IMR-90 (cell line): Measurements from ENCODE around the gene IGF2R. TPM values are rescaled to one million over a fixed set of nuclear protein-coding genes. Genes with fewer than 3 reads are reported as not detected.

Experiments
- ATAC-seq: fragments of 200-7000 bp; cut with Tn5 transposase; 2 replicates; pipeline ENCODE4 v1.9.1; 2020; ENCODE audit warnings: low read depth, mild to moderate bottlenecking, moderate library complexity
- BruUV-seq: library from RNA; stranded (reverse); fragments of 400-500 nt; replicated peaks from 2 replicates; lab custom pipeline; 2021; lab: Mats Ljungman, UMichigan
- CTCF ChIA-PET: fragments of 300-600 bp; formaldehyde crosslinking; extraction: SDS; loops from one replicate; lab custom pipeline; 2021; ENCODE audit warnings: antibody characterized with exemption; lab: Yijun Ruan, JAX
- POLR2A ChIA-PET: fragments of 300-600 bp; sonication (Branson Sonifier 250); formaldehyde crosslinking; loops from one replicate; lab custom pipeline; 2022; ENCODE audit warnings: antibody characterized with exemption; ENCODE audit not compliant: unreplicated experiment; lab: Charles Lee
- DNase-seq: peaks from one replicate; pipeline ENCODE4 v3.0.0; 2013
- H2AFZ ChIP-seq: replicated peaks from 2 replicates; pipeline ENCODE3; 2013; ENCODE audit warnings: low read length, mild to moderate bottlenecking; ENCODE audit not compliant: poor library complexity
- H2AK5ac ChIP-seq: 2 replicates; pipeline ENCODE4 v1.6.1; 2013; ENCODE audit warnings: low read depth, low read length, inconsistent platforms
- H2AK9ac ChIP-seq: replicated peaks from 2 replicates; pipeline ENCODE3; 2013; ENCODE audit warnings: mild to moderate bottlenecking, low read depth, low read length, moderate library complexity; ENCODE audit not compliant: poor library complexity
- H2BK120ac ChIP-seq: 2 replicates; pipeline ENCODE4 v1.6.1; 2013; ENCODE audit warnings: low read depth, low read length, inconsistent platforms
- H2BK15ac ChIP-seq: 3 replicates; pipeline ENCODE4 v1.6.1; 2013; ENCODE audit warnings: low read depth, low read length, inconsistent platforms
- H2BK20ac ChIP-seq: 2 replicates; pipeline ENCODE4 v1.6.1; 2013; ENCODE audit warnings: low read depth, mild to moderate bottlenecking, inconsistent platforms, low read length, moderate library complexity
- H2BK5ac ChIP-seq: 2 replicates; pipeline ENCODE4 v1.6.1; 2013; ENCODE audit warnings: mild to moderate bottlenecking, low read depth, low read length, inconsistent platforms; ENCODE audit not compliant: poor library complexity, severe bottlenecking
- H3K14ac ChIP-seq: replicated peaks from 2 replicates; pipeline ENCODE4 v1.6.1; 2013; ENCODE audit warnings: low read depth, low read length, inconsistent platforms
- H3K18ac ChIP-seq: 2 replicates; pipeline ENCODE4 v1.6.1; 2013; ENCODE audit warnings: low read depth, low read length, control low read depth
- H3K23ac ChIP-seq: 2 replicates; pipeline ENCODE4 v1.6.1; 2013; ENCODE audit warnings: low read depth, low read length, inconsistent platforms
- H3K27ac ChIP-seq: 2 replicates; pipeline ENCODE4 v1.5.1; 2013; ENCODE audit warnings: mild to moderate bottlenecking, control low read depth, low read length; ENCODE audit not compliant: insufficient read depth
- H3K27me3 ChIP-seq: 2 replicates; pipeline ENCODE4 v1.6.1; 2013; ENCODE audit warnings: low read length; ENCODE audit not compliant: control insufficient read depth, insufficient read depth
- H3K36me3 ChIP-seq: 2 replicates; pipeline ENCODE4 v1.6.1; 2013; ENCODE audit warnings: low read length, mixed read lengths; ENCODE audit not compliant: control insufficient read depth, insufficient read depth
- H3K4ac ChIP-seq: 2 replicates; pipeline ENCODE4 v1.6.1; 2013; ENCODE audit warnings: low read depth, low read length, inconsistent platforms
- H3K4me1 ChIP-seq: 2 replicates; pipeline ENCODE4 v1.6.1; 2013; ENCODE audit warnings: low read length, mixed read lengths; ENCODE audit not compliant: control insufficient read depth, insufficient read depth
- H3K4me2 ChIP-seq: 2 replicates; pipeline ENCODE4 v1.6.1; 2013; ENCODE audit warnings: low read depth, mild to moderate bottlenecking, control low read depth, low read length, moderate library complexity
- H3K4me3 ChIP-seq: 2 replicates; pipeline ENCODE4 v1.5.1; 2013; ENCODE audit warnings: low read depth, mild to moderate bottlenecking, control low read depth, low read length, moderate library complexity; ENCODE audit not compliant: insufficient read depth
- H3K56ac ChIP-seq: 2 replicates; pipeline ENCODE4 v1.6.1; 2013; ENCODE audit warnings: low read length, inconsistent platforms; ENCODE audit not compliant: insufficient read depth; ENCODE audit errors: extremely low read depth
- H3K79me1 ChIP-seq, 2 experiments: 2 replicates each; pipeline ENCODE4 v1.6.1; 2013; ENCODE audit warnings: low read length in 2 of 2, inconsistent platforms in 1 of 2, low read depth in 1 of 2
- H3K9ac ChIP-seq: 2 replicates; pipeline ENCODE4 v1.6.1; 2013; ENCODE audit warnings: low read depth, low read length, control low read depth
- H3K9me1 ChIP-seq: 2 replicates; pipeline ENCODE4 v1.6.1; 2013; ENCODE audit warnings: low read length, inconsistent platforms; ENCODE audit not compliant: insufficient read depth
- H3K9me3 ChIP-seq: 2 replicates; pipeline ENCODE4 v1.6.1; 2013; ENCODE audit warnings: low read length; ENCODE audit not compliant: control insufficient read depth, insufficient read depth
- H4K20me1 ChIP-seq: 2 replicates; pipeline ENCODE4 v1.6.1; 2013; ENCODE audit warnings: low read length, inconsistent platforms; ENCODE audit not compliant: insufficient read depth
- H4K5ac ChIP-seq: 2 replicates; pipeline ENCODE4 v1.6.1; 2013; ENCODE audit warnings: mild to moderate bottlenecking, low read depth, low read length, control low read depth
- H4K8ac ChIP-seq, 2 experiments: 2 replicates each; pipeline ENCODE4 v1.6.1; 2013; ENCODE audit warnings: low read depth in 2 of 2, low read length in 2 of 2, control low read depth in 1 of 2, inconsistent platforms in 1 of 2
- H4K91ac ChIP-seq: 2 replicates; pipeline ENCODE4 v1.6.1; 2013; ENCODE audit warnings: low read depth, low read length, inconsistent platforms; ENCODE audit not compliant: insufficient read depth
- FOS ChIP-seq: fragments of 150-350 bp; IDR thresholded peaks from 2 replicates; pipeline ENCODE4 v1.6.1; 2016; ENCODE audit warnings: low read depth, low read length
- NFE2L2 ChIP-seq: fragments of 150-350 bp; IDR thresholded peaks from 2 replicates; pipeline ENCODE4 v1.6.1; 2016; ENCODE audit warnings: low read depth, mild to moderate bottlenecking, low read length
- RAD21 ChIP-seq: IDR thresholded peaks from 2 replicates; pipeline ENCODE4 v1.6.1; 2012; ENCODE audit warnings: low read length, improper control_type of control experiment
- RFX5 ChIP-seq: IDR thresholded peaks from 2 replicates; pipeline ENCODE4 v1.8.0; 2012; ENCODE audit warnings: low read depth, mild to moderate bottlenecking, low read length, moderate library complexity
- WGBS, 2 experiments: methylation state at CpG; one replicate each; pipeline versions ENCODE4 v1.1.5 to v1.1.7; 2013; ENCODE audit warnings: missing lambda C conversion rate in 2 of 2; ENCODE audit not compliant: insufficient read length in 1 of 2; ENCODE audit errors: extremely low coverage in 2 of 2; 5-methylcytosine and 5-hydroxymethylcytosine counted together
- dilution Hi-C: fragments of 300-500 bp; cut with HindIII; formaldehyde crosslinking; loops from one replicate; pipeline ENCODE4 v1.14.3; 2018; ENCODE audit warnings: low sequenced_read_pairs; ENCODE audit not compliant: unreplicated experiment
- in situ Hi-C: fragments of 300-500 bp; cut with MboI; formaldehyde crosslinking; loops from 3 replicates; pipeline ENCODE4 v1.14.3; 2019; ENCODE audit warnings: low sequenced_read_pairs, inconsistent platforms, mixed read lengths
- intact Hi-C: fragments of 100-400 bp; cut with micrococcal nuclease; formaldehyde crosslinking; loops from 2 replicates; pipeline ENCODE4 v1.10.0; 2022
- polyA plus RNA-seq, 3 experiments: library from polyadenylated mRNA; depleted of rRNA; stranded (reverse); fragments of >200 nt; gene quantifications; 2 replicates each; pipeline ENCODE4 v1.2.3, GENCODE V29; 2012; ENCODE audit warnings: low replicate concordance in 1 of 3
- total RNA-seq: library from RNA; depleted of rRNA; stranded (reverse); fragments of >200 nt; gene quantifications from 2 replicates; pipeline ENCODE4 v1.2.3, GENCODE V29; 2012

Gene IGF2R
- total and polyA plus RNA-seq, 2 of the 4 experiments (the other 2 are of a cell fraction): 33.2 to 41.4 TPM

DNA sequence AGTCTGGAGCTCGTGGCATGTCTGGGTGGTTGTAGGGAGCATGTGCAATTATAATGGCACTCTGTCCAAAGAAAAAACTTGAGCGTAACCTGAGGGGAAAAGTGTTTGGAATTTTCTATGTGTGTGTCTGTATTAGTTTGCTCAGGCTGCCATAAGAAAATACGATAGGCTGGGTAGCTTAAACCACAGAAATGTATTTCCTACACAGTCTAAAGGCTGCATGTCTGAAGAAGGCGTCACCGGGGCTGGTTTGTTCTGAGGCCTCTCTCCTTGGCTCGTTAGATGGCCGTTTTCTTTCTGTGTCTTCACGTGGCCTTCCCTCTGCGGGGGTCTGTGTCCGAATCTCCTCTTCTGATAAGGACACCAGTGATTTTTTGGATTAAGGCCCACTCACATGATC lies 59.0 kb downstream of the IGF2R start:
- Histone ChIP-seq H2AK5ac (no peak overlapping the region), H4K5ac (no peak overlapping the region), H2AFZ (no peak overlapping the region), H3K9me1 (peaks cover 18% of the 10 kb centered on the region), H3K27me3 (no peaks in the 10 kb centered on the region), H3K4me1 (peaks cover 6% of the 10 kb centered on the region), H4K91ac (no peak overlapping the region), H3K9me3 (no peaks in the 10 kb centered on the region), H3K9ac (no peak overlapping the region), H3K4ac (no peak overlapping the region), H3K18ac (no peak overlapping the region), H3K27ac (no peak overlapping the region), H3K14ac (no peak overlapping the region), H2AK9ac (no peak overlapping the region), H4K8ac (no peak overlapping the region), H2BK20ac (no peak overlapping the region), H2BK15ac (no peak overlapping the region), H3K56ac (no peak overlapping the region), H3K4me2 (no peak overlapping the region), H3K36me3 (peaks cover 47% of the 10 kb centered on the region), H2BK5ac (no peak overlapping the region), H3K4me3 (no peak overlapping the region), H4K20me1 (peaks cover 4% of the 10 kb centered on the region; the same call in 1 of the 2 replicates), H3K23ac (no peak overlapping the region), H2BK120ac (no peak overlapping the region), H3K79me1 (peaks cover 22 to 34% of the 10 kb centered on the region in 2 experiments)
- no peak for ATAC-seq
- DNase-seq: no peak
- intact Hi-C loops: no loop called here
- TF ChIP-seq RFX5 (no peak), NFE2L2 (no peak), RAD21 (no peak), FOS (no peak)
- BruUV-seq: no TSS peak
- WGBS, 2 experiments: 98% methylated on average over 5 of the region's 10 CpGs; no CpG with 5 or more reads in 1 of the 2 experiments
- in situ Hi-C loops: no loop called here
- ChIA-PET POLR2A (no interaction called here), CTCF (interaction anchor here (0.5 kb wide), 1 partner anchor 24 kb away, joined by 3 read pairs; no protein-coding TSS in a partner anchor)
- dilution Hi-C loops: no loop called here
